Panc1 (cell line): ENCODE results near the gene SIK3. TPM values are rescaled to one million over a fixed set of nuclear protein-coding genes. Genes with fewer than 3 reads are reported as not detected.

ENCODE experiments used
- ATAC-seq: fragments of 200-7000 bp; cut with Tn5 transposase; 2 replicates; pipeline ENCODE4 v1.9.1; 2020; ENCODE audit warnings: mild to moderate bottlenecking, moderate library complexity
- BruUV-seq: library from RNA; stranded (reverse); fragments of 400-500 nt; replicated peaks from 2 replicates; lab custom pipeline; 2021; lab: Mats Ljungman, UMichigan
- CTCF ChIA-PET: fragments of 300-600 bp; sonication (Branson Sonifier 250); formaldehyde crosslinking; loops from one replicate; lab custom pipeline; 2022; ENCODE audit warnings: antibody characterized with exemption; lab: Charles Lee
- POLR2A ChIA-PET: fragments of 300-600 bp; sonication (Branson Sonifier 250); formaldehyde crosslinking; loops from one replicate; lab custom pipeline; 2022; ENCODE audit warnings: antibody characterized with exemption; lab: Charles Lee
- DNase-seq: peaks from one replicate; pipeline ENCODE4 v3.0.0-alpha.2; 2010; ENCODE audit warnings: low read depth, low spot score
- H3K27ac ChIP-seq: 2 replicates; pipeline ENCODE4 v1.5.1; 2011; ENCODE audit warnings: mild to moderate bottlenecking, low read length, inconsistent platforms
- H3K27me3 ChIP-seq: fragments of 200-500 bp; sonication (Bioruptor generic); 2 replicates; pipeline ENCODE4 v1.6.0; 2014; ENCODE audit warnings: low read length, inconsistent platforms; ENCODE audit not compliant: control insufficient read depth, insufficient read depth
- H3K36me3 ChIP-seq: fragments of 200-500 bp; sonication (Bioruptor generic); 2 replicates; pipeline ENCODE4 v1.5.1; 2014; ENCODE audit warnings: inconsistent platforms, mild to moderate bottlenecking, low read length, moderate library complexity; ENCODE audit not compliant: control insufficient read depth, insufficient read depth
- H3K4me1 ChIP-seq: 2 replicates; pipeline ENCODE4 v1.5.1; 2011; ENCODE audit warnings: inconsistent platforms, mild to moderate bottlenecking, low read length, moderate library complexity; ENCODE audit not compliant: control insufficient read depth, insufficient read depth
- H3K4me3 ChIP-seq, 2 experiments: 2 replicates each; pipeline ENCODE4 v1.5.1; 2011 to 2012; ENCODE audit warnings: low read depth in 2 of 2, low read length in 2 of 2, mild to moderate bottlenecking in 2 of 2, inconsistent platforms in 1 of 2, moderate library complexity in 1 of 2
- H3K9me3 ChIP-seq: fragments of 200-500 bp; sonication (Bioruptor generic); 2 replicates; pipeline ENCODE4 v1.5.1; 2014; ENCODE audit warnings: low read depth, mild to moderate bottlenecking, inconsistent platforms, low read length, moderate library complexity; ENCODE audit not compliant: control insufficient read depth, insufficient read depth
- POLR2AphosphoS5 ChIP-seq: IDR thresholded peaks from 2 replicates; pipeline ENCODE4 v1.6.1; 2012; ENCODE audit warnings: mild to moderate bottlenecking, low read depth, low read length, moderate library complexity
- SIN3A ChIP-seq: IDR thresholded peaks from 2 replicates; pipeline ENCODE4 v1.6.1; 2012; ENCODE audit warnings: low read depth, mild to moderate bottlenecking, low read length, moderate library complexity, borderline replicate concordance; ENCODE audit not compliant: insufficient read depth
- TCF7L2 ChIP-seq: IDR thresholded peaks from 2 replicates; pipeline ENCODE4 v1.6.1; 2011; ENCODE audit warnings: mild to moderate bottlenecking, low read depth, low read length, inconsistent platforms
- in situ Hi-C: cut with HindIII; loops from 2 replicates; pipeline ENCODE4 v1.10.0; 2016; ENCODE audit warnings: low sequenced_read_pairs, low pct_unique_long_range_greater_than_20kb
- intact Hi-C: fragments of 100-400 bp; cut with micrococcal nuclease; formaldehyde crosslinking; loops from one replicate; pipeline ENCODE4 v1.10.0; 2022; ENCODE audit not compliant: unreplicated experiment
- total RNA-seq: library from RNA; stranded (reverse); gene quantifications from one replicate; pipeline ENCODE4 v1.2.1, GENCODE V29; 2021; ENCODE audit not compliant: unreplicated experiment
- TF ChIP-seq, protein P1 (sequence below): fragments of 450-650 bp; IDR thresholded peaks from 2 replicates; pipeline ENCODE4 v1.5.1; 2017; ENCODE audit warnings: mild to moderate bottlenecking
- TF ChIP-seq, protein P2 (sequence below), 2 experiments: IDR thresholded peaks; 2 replicates each; pipeline ENCODE4 v1.6.1; 2011 to 2012; ENCODE audit warnings: low read depth in 2 of 2, control low read depth in 1 of 2, low read length in 1 of 2, mild to moderate bottlenecking in 1 of 2, moderate library complexity in 1 of 2; ENCODE audit not compliant: insufficient read depth in 1 of 2

The SIK3 gene
- total RNA-seq, 1 experiment from 2014 or later: 39.7 TPM

DNA sequence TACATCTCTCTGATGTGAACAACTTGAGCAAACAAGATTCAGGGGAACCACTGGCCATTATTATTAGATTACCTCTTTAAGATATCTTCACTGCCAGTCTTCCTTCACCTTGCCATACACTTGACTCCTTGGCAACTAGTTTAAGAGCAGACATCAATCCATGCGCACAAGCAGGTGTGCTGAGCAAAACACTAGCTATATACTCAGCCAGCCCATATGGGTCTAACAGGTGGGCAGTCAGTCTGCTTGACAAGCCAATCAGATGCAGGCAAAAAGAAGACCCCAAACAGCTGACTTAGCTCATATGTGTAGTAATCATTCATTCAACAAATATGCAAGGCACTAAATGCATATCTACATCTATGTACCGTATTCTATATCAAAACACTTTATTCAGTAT, 101.2 kb downstream of the SIK3 start:
- Histone ChIP-seq H3K27ac (no peak overlapping the region), H3K9me3 (no peaks in the 10 kb centered on the region), H3K4me3 (no peak overlapping the region), H3K36me3 (no peaks in the 10 kb centered on the region), H3K4me1 (no peaks in the 10 kb centered on the region), H3K27me3 (no peaks in the 10 kb centered on the region)
- BruUV-seq: no TSS peak
- TF ChIP-seq SIN3A (no peak), POLR2AphosphoS5 (no peak), TCF7L2 (no peak)
- TF ChIP-seq, protein P1, sequence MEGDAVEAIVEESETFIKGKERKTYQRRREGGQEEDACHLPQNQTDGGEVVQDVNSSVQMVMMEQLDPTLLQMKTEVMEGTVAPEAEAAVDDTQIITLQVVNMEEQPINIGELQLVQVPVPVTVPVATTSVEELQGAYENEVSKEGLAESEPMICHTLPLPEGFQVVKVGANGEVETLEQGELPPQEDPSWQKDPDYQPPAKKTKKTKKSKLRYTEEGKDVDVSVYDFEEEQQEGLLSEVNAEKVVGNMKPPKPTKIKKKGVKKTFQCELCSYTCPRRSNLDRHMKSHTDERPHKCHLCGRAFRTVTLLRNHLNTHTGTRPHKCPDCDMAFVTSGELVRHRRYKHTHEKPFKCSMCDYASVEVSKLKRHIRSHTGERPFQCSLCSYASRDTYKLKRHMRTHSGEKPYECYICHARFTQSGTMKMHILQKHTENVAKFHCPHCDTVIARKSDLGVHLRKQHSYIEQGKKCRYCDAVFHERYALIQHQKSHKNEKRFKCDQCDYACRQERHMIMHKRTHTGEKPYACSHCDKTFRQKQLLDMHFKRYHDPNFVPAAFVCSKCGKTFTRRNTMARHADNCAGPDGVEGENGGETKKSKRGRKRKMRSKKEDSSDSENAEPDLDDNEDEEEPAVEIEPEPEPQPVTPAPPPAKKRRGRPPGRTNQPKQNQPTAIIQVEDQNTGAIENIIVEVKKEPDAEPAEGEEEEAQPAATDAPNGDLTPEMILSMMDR: no peak
- TF ChIP-seq, protein P2, sequence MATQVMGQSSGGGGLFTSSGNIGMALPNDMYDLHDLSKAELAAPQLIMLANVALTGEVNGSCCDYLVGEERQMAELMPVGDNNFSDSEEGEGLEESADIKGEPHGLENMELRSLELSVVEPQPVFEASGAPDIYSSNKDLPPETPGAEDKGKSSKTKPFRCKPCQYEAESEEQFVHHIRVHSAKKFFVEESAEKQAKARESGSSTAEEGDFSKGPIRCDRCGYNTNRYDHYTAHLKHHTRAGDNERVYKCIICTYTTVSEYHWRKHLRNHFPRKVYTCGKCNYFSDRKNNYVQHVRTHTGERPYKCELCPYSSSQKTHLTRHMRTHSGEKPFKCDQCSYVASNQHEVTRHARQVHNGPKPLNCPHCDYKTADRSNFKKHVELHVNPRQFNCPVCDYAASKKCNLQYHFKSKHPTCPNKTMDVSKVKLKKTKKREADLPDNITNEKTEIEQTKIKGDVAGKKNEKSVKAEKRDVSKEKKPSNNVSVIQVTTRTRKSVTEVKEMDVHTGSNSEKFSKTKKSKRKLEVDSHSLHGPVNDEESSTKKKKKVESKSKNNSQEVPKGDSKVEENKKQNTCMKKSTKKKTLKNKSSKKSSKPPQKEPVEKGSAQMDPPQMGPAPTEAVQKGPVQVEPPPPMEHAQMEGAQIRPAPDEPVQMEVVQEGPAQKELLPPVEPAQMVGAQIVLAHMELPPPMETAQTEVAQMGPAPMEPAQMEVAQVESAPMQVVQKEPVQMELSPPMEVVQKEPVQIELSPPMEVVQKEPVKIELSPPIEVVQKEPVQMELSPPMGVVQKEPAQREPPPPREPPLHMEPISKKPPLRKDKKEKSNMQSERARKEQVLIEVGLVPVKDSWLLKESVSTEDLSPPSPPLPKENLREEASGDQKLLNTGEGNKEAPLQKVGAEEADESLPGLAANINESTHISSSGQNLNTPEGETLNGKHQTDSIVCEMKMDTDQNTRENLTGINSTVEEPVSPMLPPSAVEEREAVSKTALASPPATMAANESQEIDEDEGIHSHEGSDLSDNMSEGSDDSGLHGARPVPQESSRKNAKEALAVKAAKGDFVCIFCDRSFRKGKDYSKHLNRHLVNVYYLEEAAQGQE (IDR thresholded peaks at IDR 0.05; ENCODE audit: insufficient read depth in 1 of 2, low read depth in 2 of 2, low read length in 1 of 2): no peak
- in situ Hi-C loops: no loop called here
- ChIA-PET CTCF (no interaction called here), POLR2A (no interaction called here)
- intact Hi-C loops: no loop called here
- DNase-seq: no peak
- no peak for ATAC-seq

DNA sequence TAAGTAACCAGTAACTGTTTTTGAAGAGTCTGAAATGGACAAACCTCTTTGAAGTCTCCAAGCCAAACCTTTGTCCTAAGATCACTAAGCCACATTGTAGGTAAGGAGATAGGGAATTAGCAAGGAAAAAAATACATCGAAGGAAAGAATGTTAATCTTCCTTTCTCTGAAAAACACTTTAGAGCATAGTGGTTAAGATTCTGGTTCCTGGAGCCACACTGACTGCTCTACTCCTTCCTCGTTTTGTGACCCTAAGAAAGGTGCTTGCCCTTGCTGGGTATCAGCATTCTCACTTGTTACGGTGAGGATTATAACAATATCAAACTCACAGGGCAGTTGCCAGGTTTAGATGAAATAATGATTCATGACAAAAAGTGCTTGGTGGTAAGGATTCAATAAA, 104.0 kb downstream of the SIK3 start:
- Histone ChIP-seq H3K9me3 (no peaks in the 10 kb centered on the region), H3K27ac (no peak overlapping the region), H3K4me3 (no peak overlapping the region), H3K36me3 (no peaks in the 10 kb centered on the region), H3K27me3 (no peaks in the 10 kb centered on the region), H3K4me1 (peaks cover 9% of the 10 kb centered on the region)
- CTCF ChIA-PET: no interaction called here
- TF ChIP-seq POLR2AphosphoS5 (no peak), SIN3A (no peak), TCF7L2 (no peak)
- TF ChIP-seq, protein P2 (IDR thresholded peaks at IDR 0.05; ENCODE audit: insufficient read depth in 1 of 2, low read depth in 2 of 2, low read length in 1 of 2): no peak
- TF ChIP-seq, protein P1: no peak
- in situ Hi-C loops (no loop called here), intact Hi-C loops (no loop called here)
- DNase-seq (no peak), ATAC-seq (no peak)
- POLR2A ChIA-PET: interaction anchor here (0.6 kb wide), 1 partner anchor 18 kb away, joined by 3 read pairs; no protein-coding TSS in a partner anchor
- BruUV-seq: no TSS peak
